Thyroid gland (tissue), 4 donors: ENCODE measurements around the gene CACNA1S.

ENCODE experiments used
- POLR2A ChIP-seq, 2 donors: fragments of 450-650 bp; IDR thresholded peaks; one replicate each; pipeline ENCODE4 v1.6.1; 2017; ENCODE audit warnings: antibody characterized with exemption in 2 of 2, mild to moderate bottlenecking in 2 of 2, moderate library complexity in 1 of 2
- TF ChIP-seq, protein P1 (sequence below), 6 experiments: fragments of 200-600 bp in 3 of 6; fragments of 450-650 bp in 3 of 6; sonication (generic) in 3 of 6; IDR thresholded peaks; one replicate each; pipeline ENCODE4 v1.5.1; 2016 to 2019; ENCODE audit warnings: antibody characterized with exemption in 6 of 6, mild to moderate bottlenecking in 2 of 6, inconsistent platforms in 1 of 6, moderate library complexity in 1 of 6

DNA sequence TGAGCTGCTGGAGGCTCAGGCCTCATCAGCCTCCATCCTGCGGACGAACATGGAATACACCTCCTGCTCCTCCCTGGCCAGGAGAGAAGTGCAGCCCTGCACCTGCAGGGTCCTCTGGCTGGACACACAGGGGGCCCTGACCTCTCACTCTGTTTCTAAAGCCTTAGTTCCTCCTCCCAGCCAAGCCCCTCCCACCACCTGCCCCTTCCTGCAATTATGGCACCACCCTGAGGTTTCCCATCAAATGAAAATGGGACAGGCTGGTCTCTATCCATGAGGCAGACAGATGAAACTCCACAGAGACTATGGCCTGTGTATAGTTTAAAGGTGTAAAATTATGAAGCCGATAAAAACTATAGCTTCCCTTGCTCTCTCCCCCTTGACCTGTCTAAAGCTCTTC lies 42.6 kb downstream of the CACNA1S start:
- TF ChIP-seq, protein P1, sequence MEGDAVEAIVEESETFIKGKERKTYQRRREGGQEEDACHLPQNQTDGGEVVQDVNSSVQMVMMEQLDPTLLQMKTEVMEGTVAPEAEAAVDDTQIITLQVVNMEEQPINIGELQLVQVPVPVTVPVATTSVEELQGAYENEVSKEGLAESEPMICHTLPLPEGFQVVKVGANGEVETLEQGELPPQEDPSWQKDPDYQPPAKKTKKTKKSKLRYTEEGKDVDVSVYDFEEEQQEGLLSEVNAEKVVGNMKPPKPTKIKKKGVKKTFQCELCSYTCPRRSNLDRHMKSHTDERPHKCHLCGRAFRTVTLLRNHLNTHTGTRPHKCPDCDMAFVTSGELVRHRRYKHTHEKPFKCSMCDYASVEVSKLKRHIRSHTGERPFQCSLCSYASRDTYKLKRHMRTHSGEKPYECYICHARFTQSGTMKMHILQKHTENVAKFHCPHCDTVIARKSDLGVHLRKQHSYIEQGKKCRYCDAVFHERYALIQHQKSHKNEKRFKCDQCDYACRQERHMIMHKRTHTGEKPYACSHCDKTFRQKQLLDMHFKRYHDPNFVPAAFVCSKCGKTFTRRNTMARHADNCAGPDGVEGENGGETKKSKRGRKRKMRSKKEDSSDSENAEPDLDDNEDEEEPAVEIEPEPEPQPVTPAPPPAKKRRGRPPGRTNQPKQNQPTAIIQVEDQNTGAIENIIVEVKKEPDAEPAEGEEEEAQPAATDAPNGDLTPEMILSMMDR (IDR thresholded peaks at IDR 0.05) = no peak
- TF ChIP-seq POLR2A (IDR thresholded peaks at IDR 0.05) = no peak
